Neural progenitor cell (in vitro differentiated cells): ENCODE results near the gene PRDX2. TPM values are rescaled to one million over a fixed set of nuclear protein-coding genes. Genes with fewer than 3 reads are reported as not detected.

Source experiments
- DNase-seq: peaks from one replicate; pipeline ENCODE4 v3.0.0-alpha.2; 2016; ENCODE audit warnings: low spot score
- H2AFZ ChIP-seq: fragments of 200-600 bp; sonication (generic); replicated peaks from 2 replicates; pipeline ENCODE4 v1.6.1; 2016; ENCODE audit warnings: antibody characterized with exemption
- H3F3A ChIP-seq: fragments of 200-600 bp; sonication (generic); 2 replicates; pipeline ENCODE4 v1.6.1; 2016; ENCODE audit warnings: antibody characterized with exemption, low read depth
- H3K27ac ChIP-seq: fragments of 200-600 bp; sonication (generic); 2 replicates; pipeline ENCODE4 v1.5.1; 2016; ENCODE audit warnings: mild to moderate bottlenecking
- H3K27me3 ChIP-seq: fragments of 200-600 bp; sonication (generic); 2 replicates; pipeline ENCODE4 v1.6.1; 2016; ENCODE audit warnings: mild to moderate bottlenecking, moderate library complexity
- H3K36me3 ChIP-seq: fragments of 200-600 bp; sonication (generic); 2 replicates; pipeline ENCODE4 v1.5.1; 2016
- H3K4me1 ChIP-seq: fragments of 200-600 bp; sonication (generic); 2 replicates; pipeline ENCODE4 v1.6.1; 2016; ENCODE audit warnings: mixed run types
- H3K4me2 ChIP-seq: fragments of 200-600 bp; sonication (generic); 2 replicates; pipeline ENCODE4 v1.6.1; 2016
- H3K4me3 ChIP-seq: fragments of 200-600 bp; sonication (generic); 2 replicates; pipeline ENCODE4 v1.5.1; 2016
- H3K79me2 ChIP-seq: fragments of 200-600 bp; sonication (generic); 2 replicates; pipeline ENCODE4 v1.6.1; 2016; ENCODE audit warnings: low read depth
- H3K9ac ChIP-seq: fragments of 200-600 bp; sonication (generic); 2 replicates; pipeline ENCODE4 v1.6.1; 2016
- H3K9me3 ChIP-seq: fragments of 200-600 bp; sonication (generic); 2 replicates; pipeline ENCODE4 v1.5.1; 2016; ENCODE audit warnings: low read depth
- H4K20me1 ChIP-seq: fragments of 200-600 bp; sonication (generic); 2 replicates; pipeline ENCODE4 v1.6.1; 2016; ENCODE audit warnings: low read depth
- H3K27ac Mint-ChIP-seq: 3 replicates; pipeline ENCODE4 v1.8.0; 2021; ENCODE audit warnings: mixed read lengths
- H3K27me3 Mint-ChIP-seq: 2 replicates; pipeline ENCODE4 v1.8.0; 2022; ENCODE audit warnings: low read depth, mild to moderate bottlenecking, inconsistent platforms, moderate library complexity, mixed read lengths; ENCODE audit not compliant: insufficient read depth
- H3K36me3 Mint-ChIP-seq: 3 replicates; pipeline ENCODE4 v1.8.0; 2021; ENCODE audit warnings: mixed read lengths
- H3K4me1 Mint-ChIP-seq: 3 replicates; pipeline ENCODE4 v1.8.0; 2021; ENCODE audit warnings: mixed read lengths
- H3K4me3 Mint-ChIP-seq: 3 replicates; pipeline ENCODE4 v1.8.0; 2021; ENCODE audit warnings: mild to moderate bottlenecking, moderate library complexity, mixed read lengths
- H3K9me3 Mint-ChIP-seq: 3 replicates; pipeline ENCODE4 v1.8.0; 2020; ENCODE audit warnings: mixed read lengths
- EZH2 ChIP-seq: fragments of 200-600 bp; sonication (generic); IDR thresholded peaks from 2 replicates; pipeline ENCODE4 v1.6.1; 2017; ENCODE audit warnings: antibody characterized with exemption, mild to moderate bottlenecking, moderate library complexity
- EZH2phosphoT487 ChIP-seq: fragments of 200-600 bp; sonication (generic); IDR thresholded peaks from 2 replicates; pipeline ENCODE4 v1.6.1; 2017; ENCODE audit warnings: antibody characterized with exemption
- total RNA-seq: library from RNA; depleted of rRNA; stranded (reverse); fragments of >200 nt; gene quantifications from 2 replicates; pipeline ENCODE4 v1.2.3, GENCODE V29; 2015; ENCODE audit warnings: low replicate concordance
- TF ChIP-seq, protein P1 (sequence below): fragments of 200-600 bp; sonication (generic); IDR thresholded peaks from 2 replicates; pipeline ENCODE4 v1.5.1; 2017; ENCODE audit warnings: antibody characterized with exemption, mild to moderate bottlenecking

PRDX2 gene
- total RNA-seq, 1 donor from 2014 or later: 463 TPM

DNA sequence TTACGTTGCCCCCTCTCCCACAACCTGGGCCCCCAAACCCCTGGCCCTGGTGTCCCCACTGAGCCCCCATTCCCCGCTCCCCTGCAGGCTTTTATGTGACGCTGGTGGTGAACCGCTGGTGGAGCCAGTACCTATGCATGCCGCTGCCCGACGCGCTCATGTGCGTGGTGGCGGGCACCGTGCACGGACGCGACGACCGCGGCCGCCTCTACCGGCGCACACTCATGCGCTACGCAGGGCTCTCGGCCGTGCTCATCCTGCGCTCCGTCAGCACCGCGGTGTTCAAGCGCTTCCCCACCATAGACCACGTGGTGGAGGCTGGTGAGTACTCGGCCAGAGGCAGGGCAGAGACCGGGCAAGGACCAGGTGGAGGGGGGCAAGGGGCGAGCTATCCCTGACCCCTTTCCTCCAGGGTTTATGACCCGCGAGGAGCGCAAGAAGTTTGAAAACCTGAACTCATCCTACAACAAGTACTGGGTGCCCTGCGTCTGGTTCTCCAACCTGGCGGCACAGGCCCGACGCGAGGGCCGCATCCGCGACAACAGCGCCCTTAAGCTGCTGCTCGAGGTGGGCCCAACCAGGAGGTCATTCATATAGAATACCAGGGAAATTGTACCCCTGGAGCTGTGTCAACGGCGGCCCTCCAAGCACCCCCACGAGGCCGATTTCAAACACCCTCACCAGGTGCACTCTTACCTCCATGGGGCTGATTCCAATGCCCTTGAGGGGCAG lies 47.0 kb downstream of the PRDX2 start:
- no peak overlapping the region for H3K9ac ChIP-seq
- H3K4me3 ChIP-seq: no peak overlapping the region
- peaks cover 8% of the 10 kb centered on the region for H3K4me1 Mint-ChIP-seq
- H4K20me1 ChIP-seq: no peaks in the 10 kb centered on the region
- H3K79me2 ChIP-seq: no peaks in the 10 kb centered on the region
- no peak overlapping the region for H2AFZ ChIP-seq
- no peaks in the 10 kb centered on the region for H3K36me3 Mint-ChIP-seq
- no peaks in the 10 kb centered on the region for H3K9me3 ChIP-seq
- no peak for DNase-seq
- no peak overlapping the region for H3K4me3 Mint-ChIP-seq
- no peaks in the 10 kb centered on the region for H3K4me1 ChIP-seq
- TF ChIP-seq, protein P1, sequence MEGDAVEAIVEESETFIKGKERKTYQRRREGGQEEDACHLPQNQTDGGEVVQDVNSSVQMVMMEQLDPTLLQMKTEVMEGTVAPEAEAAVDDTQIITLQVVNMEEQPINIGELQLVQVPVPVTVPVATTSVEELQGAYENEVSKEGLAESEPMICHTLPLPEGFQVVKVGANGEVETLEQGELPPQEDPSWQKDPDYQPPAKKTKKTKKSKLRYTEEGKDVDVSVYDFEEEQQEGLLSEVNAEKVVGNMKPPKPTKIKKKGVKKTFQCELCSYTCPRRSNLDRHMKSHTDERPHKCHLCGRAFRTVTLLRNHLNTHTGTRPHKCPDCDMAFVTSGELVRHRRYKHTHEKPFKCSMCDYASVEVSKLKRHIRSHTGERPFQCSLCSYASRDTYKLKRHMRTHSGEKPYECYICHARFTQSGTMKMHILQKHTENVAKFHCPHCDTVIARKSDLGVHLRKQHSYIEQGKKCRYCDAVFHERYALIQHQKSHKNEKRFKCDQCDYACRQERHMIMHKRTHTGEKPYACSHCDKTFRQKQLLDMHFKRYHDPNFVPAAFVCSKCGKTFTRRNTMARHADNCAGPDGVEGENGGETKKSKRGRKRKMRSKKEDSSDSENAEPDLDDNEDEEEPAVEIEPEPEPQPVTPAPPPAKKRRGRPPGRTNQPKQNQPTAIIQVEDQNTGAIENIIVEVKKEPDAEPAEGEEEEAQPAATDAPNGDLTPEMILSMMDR: no peak
- TF ChIP-seq EZH2 (no peak), EZH2phosphoT487 (no peak)
- H3K36me3 ChIP-seq: no peaks in the 10 kb centered on the region
- H3K9me3 Mint-ChIP-seq: no peaks in the 10 kb centered on the region
- H3K27me3 Mint-ChIP-seq: peaks cover 42% of the 10 kb centered on the region
- H3K27me3 ChIP-seq: peaks cover 52% of the 10 kb centered on the region
- H3F3A ChIP-seq: peaks cover 21% of the 10 kb centered on the region
- H3K4me2 ChIP-seq: no peak overlapping the region
- no peak overlapping the region for H3K27ac ChIP-seq
- no peak overlapping the region for H3K27ac Mint-ChIP-seq

DNA sequence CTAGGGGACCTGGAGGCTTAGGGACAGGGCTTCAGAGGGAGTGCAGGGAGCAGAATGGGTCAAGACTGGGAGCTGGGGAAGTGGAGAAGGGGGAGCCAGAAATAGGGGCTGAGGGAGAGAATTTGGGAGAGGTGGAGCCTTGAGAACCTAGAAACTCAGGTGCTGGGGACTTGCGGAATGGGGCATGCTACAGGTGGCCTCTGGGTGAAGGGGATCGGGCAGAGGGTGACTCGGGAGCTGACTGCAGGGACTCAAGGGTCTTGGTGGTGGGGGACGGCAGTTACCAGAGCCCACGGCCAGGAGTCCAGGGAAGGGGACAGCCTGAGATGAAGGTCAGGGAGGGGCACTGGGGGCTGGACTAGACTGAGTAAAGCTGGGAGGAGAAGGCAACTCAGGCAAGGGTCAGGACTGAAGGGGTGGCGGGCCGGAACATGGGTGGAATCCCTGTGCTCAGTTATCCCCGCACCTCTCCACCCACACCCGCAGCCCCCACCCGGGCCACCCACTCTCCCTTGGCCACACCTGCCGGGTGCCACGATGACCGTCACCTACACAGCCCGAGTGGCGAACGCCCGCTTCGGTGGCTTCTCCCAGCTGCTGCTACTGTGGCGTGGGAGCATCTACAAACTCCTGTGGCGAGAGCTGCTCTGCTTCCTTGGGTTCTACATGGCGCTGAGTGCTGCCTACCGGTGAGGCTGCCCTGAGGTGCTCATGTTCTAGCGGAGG lies 49.4 kb downstream of the PRDX2 start:
- Histone ChIP-seq H3K4me3 (no peak overlapping the region), H3F3A (peaks cover 19% of the 10 kb centered on the region), H3K4me1 (peaks cover 8% of the 10 kb centered on the region), H3K9ac (no peak overlapping the region), H2AFZ (no peak overlapping the region), H3K36me3 (no peaks in the 10 kb centered on the region), H4K20me1 (no peaks in the 10 kb centered on the region), H3K27me3 (peaks cover 57% of the 10 kb centered on the region), H3K9me3 (no peaks in the 10 kb centered on the region), H3K79me2 (no peaks in the 10 kb centered on the region), H3K4me2 (no peak overlapping the region), H3K27ac (no peak overlapping the region)
- Mint-ChIP-seq H3K27me3 (peaks cover 46% of the 10 kb centered on the region), H3K4me3 (no peak overlapping the region), H3K27ac (no peak overlapping the region), H3K9me3 (peaks cover 5% of the 10 kb centered on the region), H3K4me1 (peaks cover 8% of the 10 kb centered on the region), H3K36me3 (peaks cover 10% of the 10 kb centered on the region)
- TF ChIP-seq EZH2phosphoT487: no peak
- TF ChIP-seq, protein P1: no peak
- no peak for TF ChIP-seq EZH2
- no peak for DNase-seq

DNA sequence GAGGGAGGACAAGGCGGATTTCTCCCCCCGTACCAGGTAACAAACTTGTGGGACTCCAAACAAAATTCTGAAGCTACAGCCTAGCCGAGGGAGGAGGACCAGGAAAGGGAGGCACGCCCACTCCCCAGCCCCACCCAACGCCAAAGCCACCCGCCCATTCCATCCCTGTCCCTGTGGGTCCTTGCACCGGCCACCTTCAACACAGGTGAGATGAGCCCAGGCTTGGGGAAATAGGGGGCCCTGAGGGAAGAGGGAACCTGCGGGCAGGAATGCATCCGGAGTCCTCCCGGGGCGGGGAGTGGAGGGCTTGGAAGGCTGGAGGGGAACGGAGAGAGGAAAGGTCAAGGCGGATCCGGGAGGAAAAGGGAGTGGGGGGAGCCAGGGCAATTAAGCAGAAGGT lies 50.0 kb downstream of the PRDX2 start, which contains the start of gene BEST2:
Gene BEST2 (plus strand): TSS at position 157 of the 400 bp plus-strand sequence. CDS start 802 bp downstream, outside the sequence.
- H3K9ac ChIP-seq: no peak within 1 kb of the TSS
- peaks cover 57% of the 10 kb centered on the region for H3K27me3 ChIP-seq
- no peak within 1 kb of the TSS for H2AFZ ChIP-seq
- peaks cover 5% of the 10 kb centered on the region for H3K9me3 Mint-ChIP-seq
- no peak within 1 kb of the TSS for H3K4me3 ChIP-seq
- H4K20me1 ChIP-seq: no peaks in the 10 kb centered on the region
- H3F3A ChIP-seq: peaks cover 15% of the 10 kb centered on the region
- H3K4me1 ChIP-seq: peaks cover 8% of the 10 kb centered on the region
- no peak within 1 kb of the TSS for H3K4me3 Mint-ChIP-seq
- no peak within 1 kb of the TSS for H3K4me2 ChIP-seq
- no peaks in the 10 kb centered on the region for H3K36me3 ChIP-seq
- H3K27ac ChIP-seq: no peak within 1 kb of the TSS
- no peaks in the 10 kb centered on the region for H3K9me3 ChIP-seq
- peaks cover 8% of the 10 kb centered on the region for H3K4me1 Mint-ChIP-seq
- no peak for DNase-seq
- no peak for TF ChIP-seq EZH2
- TF ChIP-seq, protein P1: no peak
- no peak for TF ChIP-seq EZH2phosphoT487
- H3K27ac Mint-ChIP-seq: no peak within 1 kb of the TSS
- peaks cover 10% of the 10 kb centered on the region for H3K36me3 Mint-ChIP-seq
- no peaks in the 10 kb centered on the region for H3K79me2 ChIP-seq
- peaks cover 48% of the 10 kb centered on the region for H3K27me3 Mint-ChIP-seq
